ENCODE measurements around the gene UBE2E3.
"Not testable (repeated sequence)": the region's sequence is repeated elsewhere in the genome, so short reads cannot be mapped to it uniquely, and the experiment has no call there.

Gene UBE2E3

DNA sequence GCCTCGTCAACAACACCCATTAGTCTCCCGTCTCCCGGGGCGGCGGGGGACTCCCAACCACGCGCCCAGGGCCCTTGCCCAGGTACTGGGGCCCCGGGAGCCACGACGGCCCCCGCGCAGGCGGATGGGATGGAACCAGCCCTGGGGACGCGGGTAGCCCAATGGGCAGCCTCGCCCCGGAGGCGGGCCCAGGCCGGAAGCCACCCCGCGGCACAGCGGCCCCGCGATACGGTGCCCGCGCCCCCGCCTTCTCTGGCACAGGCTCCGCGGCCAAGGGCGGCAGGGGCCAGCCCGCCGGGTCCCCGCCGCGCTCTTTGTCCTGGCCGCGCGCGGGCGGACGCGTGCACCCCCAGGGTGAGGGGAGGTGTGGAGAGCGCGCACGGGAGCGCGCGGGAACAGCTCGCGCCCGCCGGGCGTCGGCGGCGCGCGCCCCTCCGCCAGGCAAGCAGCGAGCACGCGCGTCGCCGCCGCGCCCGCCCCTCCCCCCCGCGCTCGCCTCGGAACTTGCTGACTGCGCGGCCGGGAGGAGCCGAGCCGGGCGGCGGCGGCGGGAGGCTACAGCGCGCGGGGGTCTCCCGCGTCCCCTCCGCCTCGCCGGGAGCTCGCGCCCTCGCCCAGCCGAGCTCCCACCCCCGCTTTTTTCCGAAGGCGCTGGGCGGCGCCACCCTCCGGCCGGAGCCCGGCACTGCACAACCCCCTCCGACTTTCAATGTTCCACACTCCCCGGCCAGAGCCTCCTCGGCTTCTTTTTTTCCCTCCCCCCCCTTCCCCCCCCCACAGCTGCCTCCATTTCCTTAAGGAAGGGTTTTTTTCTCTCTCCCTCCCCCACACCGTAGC, at the start of gene UBE2E3:
UBE2E3 (plus strand) TSS at position 500 of the 837 bp plus-strand sequence. CDS start 1,438 bp downstream, outside the sequence.
- DNase-seq, result peak; percentile 57

DNA sequence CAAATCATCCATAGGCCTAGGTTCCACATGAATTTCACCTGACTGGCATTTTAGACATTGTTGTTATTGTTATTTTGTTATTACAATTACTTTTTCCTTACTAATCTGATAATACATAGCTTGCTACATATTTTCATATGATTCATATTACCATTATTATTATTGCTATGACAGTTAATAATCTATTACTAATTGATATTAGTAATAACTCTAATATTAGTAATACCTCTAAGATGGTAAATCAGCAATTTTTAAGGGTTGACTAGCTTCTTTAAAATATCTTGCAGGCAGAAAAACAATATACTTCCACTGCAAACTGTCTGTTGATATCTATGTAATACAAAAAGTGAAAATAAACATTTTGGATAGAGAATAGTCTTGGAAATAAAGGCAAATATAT, 48.6 kb upstream of the UBE2E3 start:
- no peak for DNase-seq

- no peak for DNase-seq
Observed at GRCh38 chr2:180933332-180933731, 47.1 kb upstream of the UBE2E3 start.

GRCh38 chr2:180934911-180935310, 45.5 kb upstream of the UBE2E3 start:
- DNase-seq, result no peak

DNA sequence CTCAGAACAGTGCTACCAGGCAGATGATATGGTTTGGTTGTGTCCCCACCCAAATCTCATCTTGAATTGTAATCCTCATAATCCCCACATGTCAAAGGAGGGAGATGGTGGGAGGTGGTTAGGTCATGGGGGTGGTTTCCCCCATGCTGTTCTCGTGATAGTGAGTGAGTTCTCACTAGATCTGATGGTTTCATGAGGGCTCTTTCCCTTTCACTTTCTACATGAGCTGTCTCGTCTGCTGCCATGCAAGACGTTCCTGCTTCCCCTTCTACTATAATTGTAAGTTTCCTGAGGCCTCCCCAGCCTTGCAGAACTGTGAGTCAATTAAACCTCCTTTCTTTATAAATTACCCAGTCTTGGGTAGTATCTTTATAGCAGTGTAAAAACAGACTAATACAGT, 42.9 kb upstream of the UBE2E3 start:
- not testable (repeated sequence) for DNase-seq

DNA sequence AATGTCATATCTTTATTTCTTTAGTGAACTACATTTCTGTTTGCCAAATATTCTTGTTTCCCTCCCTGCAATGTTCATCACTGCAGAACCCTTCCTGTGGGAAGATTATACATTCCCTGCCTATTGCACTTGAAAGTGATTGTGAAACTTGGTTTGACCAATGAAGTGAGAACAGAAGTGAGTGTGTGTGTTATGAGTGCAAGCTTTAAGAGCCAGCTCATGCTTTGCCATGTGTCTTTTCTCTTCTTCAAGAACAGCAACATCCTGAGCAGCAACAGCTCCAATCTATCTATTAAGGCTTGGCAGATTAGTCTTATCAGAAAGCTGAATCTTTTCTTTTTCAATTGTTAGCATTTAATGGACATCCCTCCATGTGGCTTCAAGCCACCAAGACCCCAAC, 42.0 kb upstream of the UBE2E3 start:
- DNase-seq, result peak; percentile 15

- DNase-seq, result no peak
Observed at GRCh38 chr2:180943275-180943674, 37.1 kb upstream of the UBE2E3 start.

DNA sequence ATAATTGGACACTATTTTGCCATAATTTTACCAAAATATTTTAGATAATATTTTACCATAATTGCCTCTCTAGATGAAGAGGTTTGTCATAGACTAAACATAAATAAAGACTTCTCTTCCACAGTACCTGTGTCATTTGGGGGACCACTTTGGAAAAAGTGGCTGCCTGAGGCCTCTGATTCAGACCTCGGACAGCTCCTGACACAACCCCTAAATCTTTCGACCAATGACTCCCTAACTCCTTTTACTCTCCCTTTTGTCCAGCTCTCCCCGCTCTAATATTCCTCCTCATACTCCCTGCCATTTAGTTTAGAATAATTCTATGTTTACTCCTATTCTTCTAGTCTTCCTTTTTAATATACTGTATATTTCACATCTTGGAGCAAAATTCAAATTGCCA, 36.0 kb upstream of the UBE2E3 start:
- DNase-seq, result no peak

- no peak for DNase-seq
Observed at GRCh38 chr2:180947208-180947689, 33.2 kb upstream of the UBE2E3 start.

DNA sequence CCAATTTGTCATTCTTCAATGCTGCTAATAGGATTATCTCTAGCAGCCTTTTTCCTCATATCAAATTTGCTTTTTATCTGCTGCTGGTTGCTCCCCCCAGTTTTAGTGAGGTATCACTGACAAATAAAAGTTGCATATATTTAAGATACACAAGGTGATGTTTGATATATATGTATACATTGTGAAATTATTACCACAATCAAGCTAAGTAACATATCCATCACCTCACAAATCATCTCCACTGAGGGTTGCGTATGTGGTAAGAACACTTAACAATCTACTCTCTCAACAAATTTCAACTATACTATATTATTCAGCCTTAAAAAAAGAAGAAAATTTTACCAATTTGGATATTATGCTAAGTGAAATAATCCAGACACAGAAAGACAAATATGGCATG, 30.5 kb upstream of the UBE2E3 start:
- DNase-seq, result no peak

GRCh38 chr2:180952082-180952481, 28.3 kb upstream of the UBE2E3 start:
- DNase-seq, result no peak

- DNase-seq, result no peak
Observed at GRCh38 chr2:180952731-180953336, 27.6 kb upstream of the UBE2E3 start.

DNA sequence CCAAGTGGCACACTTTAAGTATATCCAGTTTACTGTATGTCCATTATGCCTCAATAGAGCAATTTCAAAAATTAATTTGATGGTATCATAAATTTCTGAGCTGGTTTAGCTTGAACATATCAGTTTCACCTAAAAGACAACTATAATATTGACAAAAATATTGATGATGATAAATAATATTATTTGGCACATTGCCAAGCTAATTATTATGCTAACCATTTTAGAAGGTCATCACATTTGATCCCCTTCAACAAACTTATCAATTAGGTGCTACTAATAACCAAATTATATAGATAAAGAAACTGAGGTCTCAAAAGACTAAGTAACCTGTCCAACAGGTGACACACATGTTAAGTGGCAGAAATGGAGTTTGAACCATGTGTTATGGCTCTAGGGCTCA, 26.9 kb upstream of the UBE2E3 start:
- no peak for DNase-seq

DNA sequence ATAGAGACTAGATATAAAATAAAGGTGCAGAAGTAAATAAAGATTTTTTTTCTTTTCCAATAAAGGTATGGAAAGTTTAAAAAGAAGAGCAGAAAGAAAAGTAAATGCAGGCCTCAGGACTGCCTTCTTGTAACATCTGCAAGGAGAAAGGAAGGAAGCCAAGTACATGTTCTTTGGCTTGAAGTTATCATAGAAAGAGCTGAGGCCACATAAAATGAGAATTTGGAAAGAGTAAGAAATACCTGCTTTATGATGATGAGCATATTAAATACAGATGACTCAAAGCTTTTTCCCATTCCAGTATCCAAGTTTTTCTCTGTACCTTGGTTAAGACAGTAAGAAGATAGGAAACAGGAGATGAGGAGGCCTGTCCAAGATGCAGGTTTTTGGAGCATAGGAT, 25.3 kb upstream of the UBE2E3 start:
- no peak for DNase-seq

DNA sequence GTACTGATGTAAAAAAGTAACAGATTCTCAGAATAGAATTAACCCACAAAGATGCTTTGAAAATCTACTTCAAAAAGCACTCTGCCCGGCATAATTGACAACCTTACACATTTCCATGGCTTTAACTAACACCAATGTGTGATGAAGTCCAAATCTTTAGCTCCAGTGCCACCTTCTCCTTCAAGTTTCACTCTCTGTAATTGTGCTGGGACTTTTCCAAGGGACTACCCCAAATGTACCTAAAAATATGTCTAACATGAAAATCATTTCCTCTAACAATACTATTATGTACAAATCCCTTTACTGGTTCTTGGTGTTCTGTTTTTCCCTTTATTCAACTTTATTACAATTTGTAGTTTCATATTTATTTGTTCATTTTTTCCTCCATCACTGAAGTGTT, 20.6 kb upstream of the UBE2E3 start:
- DNase-seq, result no peak

DNA sequence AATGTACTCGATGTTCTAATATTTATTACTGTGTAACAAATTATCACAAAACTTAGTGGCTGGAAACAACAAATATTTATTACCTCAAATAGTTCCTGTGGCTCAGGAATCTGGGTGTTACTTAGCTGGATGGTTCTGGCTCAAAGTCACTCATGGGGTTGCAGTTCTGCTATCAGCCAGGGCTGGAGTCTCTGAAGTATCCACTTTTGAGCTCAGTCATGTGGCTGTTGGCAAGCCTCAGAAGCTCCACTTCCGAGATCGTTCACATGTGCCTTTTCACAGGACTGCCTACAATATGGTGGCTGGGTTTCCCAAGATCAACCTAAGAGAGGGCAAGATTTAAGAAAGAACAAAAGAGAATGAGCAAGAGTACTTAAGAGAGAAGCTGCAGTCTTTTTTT, 19.4 kb upstream of the UBE2E3 start:
- DNase-seq, result no peak

- DNase-seq, result no peak
Observed at GRCh38 chr2:180962727-180963314, 17.6 kb upstream of the UBE2E3 start.

GRCh38 chr2:180966378-180966777, 14.0 kb upstream of the UBE2E3 start:
- no peak for DNase-seq

DNA sequence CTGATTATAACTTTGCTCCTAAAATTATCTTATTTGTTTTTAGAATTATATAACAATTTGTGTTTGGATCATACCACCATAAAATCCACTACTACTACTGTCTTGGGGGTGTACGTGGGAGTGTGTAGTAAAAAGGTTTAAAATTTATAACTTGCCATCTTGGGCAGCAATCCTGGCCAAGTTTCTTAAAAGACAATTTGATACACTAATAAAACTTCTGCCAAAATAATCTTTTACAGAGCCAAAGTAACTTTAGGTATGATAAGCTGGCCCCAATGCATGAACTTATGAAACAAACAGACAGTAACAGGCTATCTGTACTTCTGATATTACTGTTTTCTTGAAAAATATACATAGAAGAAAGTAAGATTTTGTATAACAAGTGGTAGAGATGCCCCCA, 11.3 kb upstream of the UBE2E3 start:
- no peak for DNase-seq

- no peak for DNase-seq
Observed at GRCh38 chr2:180970016-180970415, 10.4 kb upstream of the UBE2E3 start.

DNA sequence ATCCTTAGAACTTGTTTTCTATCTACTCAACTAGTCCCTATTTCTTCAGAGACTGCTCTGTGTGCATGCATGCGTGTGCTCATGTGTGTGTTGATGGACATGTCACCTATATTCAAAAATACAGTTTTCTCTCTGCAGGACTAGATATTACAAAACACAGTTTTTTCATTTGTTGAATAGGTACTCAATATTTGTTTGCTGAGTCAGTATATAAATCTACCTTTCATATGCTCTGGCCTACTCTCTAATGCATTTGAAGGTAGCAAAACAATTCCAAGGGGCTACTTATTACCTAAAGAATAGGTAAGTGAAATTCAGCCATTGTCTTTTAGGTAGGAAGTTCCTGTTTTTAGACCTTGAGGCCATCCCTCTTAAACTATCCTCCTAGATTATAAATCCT, 8.6 kb upstream of the UBE2E3 start:
- no peak for DNase-seq

GRCh38 chr2:180975585-180975984, 4.8 kb upstream of the UBE2E3 start:
- no peak for DNase-seq

GRCh38 chr2:180978903-180979748, 1.3 kb upstream of the UBE2E3 start:
- peak; percentile 92 for DNase-seq
